HepG2 (cell line): ENCODE measurements around the gene ZFP1. TPM values are rescaled to one million over a fixed set of nuclear protein-coding genes. Genes with fewer than 3 reads are reported as not detected.

Experiments used
- CCDC6 ChIP-seq: sonication (generic); formaldehyde crosslinking; IDR thresholded peaks from 2 replicates; pipeline ENCODE4 v1.8.1; 2022; ENCODE audit warnings: mild to moderate bottlenecking, missing genetic modification reagents, moderate library complexity
- CHCHD3 ChIP-seq: sonication (generic); formaldehyde crosslinking; IDR thresholded peaks from 2 replicates; pipeline ENCODE4 v1.8.0; 2022; ENCODE audit warnings: mild to moderate bottlenecking, missing genetic modification reagents, moderate library complexity
- HMG20B ChIP-seq: conservative IDR thresholded peaks from 2 replicates; pipeline ENCODE4 v1.6.1; 2016; ENCODE audit warnings: missing genetic modification reagents, missing compliant biosample characterization
- PCBP1 ChIP-seq: fragments of 200-400 bp; formaldehyde crosslinking; IDR thresholded peaks from 2 replicates; pipeline ENCODE4 v1.6.1; 2017; ENCODE audit warnings: mild to moderate bottlenecking, low read depth, low read length, borderline replicate concordance
- REXO4 ChIP-seq: sonication (generic); formaldehyde crosslinking; IDR thresholded peaks from 2 replicates; pipeline ENCODE4 v1.8.0; 2022; ENCODE audit warnings: missing genetic modification reagents, mild to moderate bottlenecking, borderline replicate concordance
- ZBTB20 ChIP-seq: sonication (generic); formaldehyde crosslinking; IDR thresholded peaks from 2 replicates; pipeline ENCODE4 v1.8.1; 2023; ENCODE audit warnings: missing genetic modification reagents, low read depth, mild to moderate bottlenecking, borderline replicate concordance
- ZBTB42 ChIP-seq: sonication (generic); formaldehyde crosslinking; IDR thresholded peaks from 2 replicates; pipeline ENCODE4 v1.5.0; 2020; ENCODE audit warnings: mild to moderate bottlenecking, missing genetic modification reagents
- ZNF547 ChIP-seq: sonication (generic); formaldehyde crosslinking; IDR thresholded peaks from 2 replicates; pipeline ENCODE4 v1.5.1; 2020; ENCODE audit warnings: mild to moderate bottlenecking, missing genetic modification reagents
- polyA plus RNA-seq, 8 experiments: library from polyadenylated mRNA; depleted of rRNA in 3 of 8; stranded (reverse) in 7 of 8; unstranded in 1 of 8; fragments of >200 nt; fragmentation: Illumina TruSeq in 4 of 8; extraction: Trizol in 4 of 8; gene quantifications; 2 replicates each; pipeline versions ENCODE4 v1.2.1 to v1.2.3, GENCODE V29; 2011 to 2016; ENCODE audit warnings: low read depth in 4 of 8, missing spikeins in 1 of 8, mixed read lengths in 1 of 8; ENCODE audit not compliant: insufficient read depth in 1 of 8
- total RNA-seq, 5 experiments: library from RNA; depleted of rRNA; stranded (reverse); fragments of >200 nt; fragmentation: Illumina TruSeq; extraction: Trizol; gene quantifications; 2 replicates each; pipeline ENCODE4 v1.2.3, GENCODE V29; 2016; ENCODE audit warnings: low read depth in 1 of 5
- TF ChIP-seq, protein P1 (sequence below), 2 experiments: fragments of 450-650 bp in 1 of 2; sonication (generic) in 1 of 2; formaldehyde crosslinking in 1 of 2; IDR thresholded peaks; 2 replicates each; pipeline versions ENCODE4 v1.6.1 to v1.8.0; 2016 to 2022; ENCODE audit warnings: antibody characterized with exemption in 1 of 2, mild to moderate bottlenecking in 1 of 2, missing genetic modification reagents in 1 of 2
- TF ChIP-seq, protein P2 (sequence below): sonication (generic); formaldehyde crosslinking; conservative IDR thresholded peaks from 2 replicates; pipeline ENCODE4 v1.8.0; 2022; ENCODE audit warnings: mild to moderate bottlenecking, moderate library complexity, missing genetic modification reagents
- TF ChIP-seq, protein P3 (sequence below): sonication (generic); formaldehyde crosslinking; IDR thresholded peaks from 2 replicates; pipeline ENCODE4 v1.9.0; 2021; ENCODE audit warnings: mild to moderate bottlenecking, missing genetic modification reagents

The ZFP1 gene
- total and polyA plus RNA-seq, 2 of the 13 experiments (the other 11 are each of a cell fraction or from before 2014, with no cell fraction given): 8.3 to 14.0 TPM

DNA sequence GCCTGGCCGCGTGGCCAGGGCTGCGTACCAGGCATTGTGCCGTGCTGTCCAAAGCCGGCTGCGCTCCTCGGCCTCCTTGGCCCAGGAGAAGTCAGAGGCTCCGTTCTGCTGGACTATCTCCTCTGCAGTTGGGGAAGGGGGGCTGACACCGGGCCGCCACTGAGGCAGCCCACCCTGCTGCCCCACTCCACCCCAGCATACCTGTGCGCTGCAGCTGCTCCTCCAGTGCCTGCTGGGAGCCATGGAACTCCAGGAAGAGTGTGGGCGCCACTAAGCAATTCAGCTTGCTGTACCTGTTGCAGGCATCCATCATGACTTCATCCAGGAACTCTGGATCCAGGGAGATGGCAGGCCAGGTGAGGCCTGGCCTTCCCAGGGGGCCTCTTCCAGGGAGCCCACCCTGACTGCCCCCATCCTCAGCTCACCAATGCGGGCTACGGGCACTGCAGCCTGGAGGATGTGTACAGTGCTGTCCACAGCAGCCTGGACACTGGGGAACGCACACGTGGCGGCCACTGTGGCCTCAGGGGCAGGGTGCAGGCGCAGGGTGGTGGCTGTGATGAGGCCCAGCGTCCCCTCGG, 34.7 kb upstream of the ZFP1 start (continued):
- no peak for TF ChIP-seq ZNF547
- TF ChIP-seq, protein P1, sequence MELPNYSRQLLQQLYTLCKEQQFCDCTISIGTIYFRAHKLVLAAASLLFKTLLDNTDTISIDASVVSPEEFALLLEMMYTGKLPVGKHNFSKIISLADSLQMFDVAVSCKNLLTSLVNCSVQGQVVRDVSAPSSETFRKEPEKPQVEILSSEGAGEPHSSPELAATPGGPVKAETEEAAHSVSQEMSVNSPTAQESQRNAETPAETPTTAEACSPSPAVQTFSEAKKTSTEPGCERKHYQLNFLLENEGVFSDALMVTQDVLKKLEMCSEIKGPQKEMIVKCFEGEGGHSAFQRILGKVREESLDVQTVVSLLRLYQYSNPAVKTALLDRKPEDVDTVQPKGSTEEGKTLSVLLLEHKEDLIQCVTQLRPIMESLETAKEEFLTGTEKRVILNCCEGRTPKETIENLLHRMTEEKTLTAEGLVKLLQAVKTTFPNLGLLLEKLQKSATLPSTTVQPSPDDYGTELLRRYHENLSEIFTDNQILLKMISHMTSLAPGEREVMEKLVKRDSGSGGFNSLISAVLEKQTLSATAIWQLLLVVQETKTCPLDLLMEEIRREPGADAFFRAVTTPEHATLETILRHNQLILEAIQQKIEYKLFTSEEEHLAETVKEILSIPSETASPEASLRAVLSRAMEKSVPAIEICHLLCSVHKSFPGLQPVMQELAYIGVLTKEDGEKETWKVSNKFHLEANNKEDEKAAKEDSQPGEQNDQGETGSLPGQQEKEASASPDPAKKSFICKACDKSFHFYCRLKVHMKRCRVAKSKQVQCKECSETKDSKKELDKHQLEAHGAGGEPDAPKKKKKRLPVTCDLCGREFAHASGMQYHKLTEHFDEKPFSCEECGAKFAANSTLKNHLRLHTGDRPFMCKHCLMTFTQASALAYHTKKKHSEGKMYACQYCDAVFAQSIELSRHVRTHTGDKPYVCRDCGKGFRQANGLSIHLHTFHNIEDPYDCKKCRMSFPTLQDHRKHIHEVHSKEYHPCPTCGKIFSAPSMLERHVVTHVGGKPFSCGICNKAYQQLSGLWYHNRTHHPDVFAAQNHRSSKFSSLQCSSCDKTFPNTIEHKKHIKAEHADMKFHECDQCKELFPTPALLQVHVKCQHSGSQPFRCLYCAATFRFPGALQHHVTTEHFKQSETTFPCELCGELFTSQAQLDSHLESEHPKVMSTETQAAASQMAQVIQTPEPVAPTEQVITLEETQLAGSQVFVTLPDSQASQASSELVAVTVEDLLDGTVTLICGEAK (IDR thresholded peaks at IDR 0.05): no peak
- TF ChIP-seq, protein P1 (CRISPR knock-in tag; IDR thresholded peaks at IDR 0.05): no peak
- TF ChIP-seq ZBTB42 (CRISPR knock-in tag): no peak
- no peak for TF ChIP-seq REXO4 (CRISPR knock-in tag)
- TF ChIP-seq CCDC6: no peak
- TF ChIP-seq, protein P2, sequence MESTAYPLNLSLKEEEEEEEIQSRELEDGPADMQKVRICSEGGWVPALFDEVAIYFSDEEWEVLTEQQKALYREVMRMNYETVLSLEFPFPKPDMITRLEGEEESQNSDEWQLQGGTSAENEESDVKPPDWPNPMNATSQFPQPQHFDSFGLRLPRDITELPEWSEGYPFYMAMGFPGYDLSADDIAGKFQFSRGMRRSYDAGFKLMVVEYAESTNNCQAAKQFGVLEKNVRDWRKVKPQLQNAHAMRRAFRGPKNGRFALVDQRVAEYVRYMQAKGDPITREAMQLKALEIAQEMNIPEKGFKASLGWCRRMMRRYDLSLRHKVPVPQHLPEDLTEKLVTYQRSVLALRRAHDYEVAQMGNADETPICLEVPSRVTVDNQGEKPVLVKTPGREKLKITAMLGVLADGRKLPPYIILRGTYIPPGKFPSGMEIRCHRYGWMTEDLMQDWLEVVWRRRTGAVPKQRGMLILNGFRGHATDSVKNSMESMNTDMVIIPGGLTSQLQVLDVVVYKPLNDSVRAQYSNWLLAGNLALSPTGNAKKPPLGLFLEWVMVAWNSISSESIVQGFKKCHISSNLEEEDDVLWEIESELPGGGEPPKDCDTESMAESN (CRISPR knock-in tag): no peak
- 0 out of 2 replicates have a peak, but pooled peaks have one; percentile 54 for TF ChIP-seq PCBP1
- no peak for TF ChIP-seq CHCHD3 (CRISPR knock-in tag)
- TF ChIP-seq, protein P3, sequence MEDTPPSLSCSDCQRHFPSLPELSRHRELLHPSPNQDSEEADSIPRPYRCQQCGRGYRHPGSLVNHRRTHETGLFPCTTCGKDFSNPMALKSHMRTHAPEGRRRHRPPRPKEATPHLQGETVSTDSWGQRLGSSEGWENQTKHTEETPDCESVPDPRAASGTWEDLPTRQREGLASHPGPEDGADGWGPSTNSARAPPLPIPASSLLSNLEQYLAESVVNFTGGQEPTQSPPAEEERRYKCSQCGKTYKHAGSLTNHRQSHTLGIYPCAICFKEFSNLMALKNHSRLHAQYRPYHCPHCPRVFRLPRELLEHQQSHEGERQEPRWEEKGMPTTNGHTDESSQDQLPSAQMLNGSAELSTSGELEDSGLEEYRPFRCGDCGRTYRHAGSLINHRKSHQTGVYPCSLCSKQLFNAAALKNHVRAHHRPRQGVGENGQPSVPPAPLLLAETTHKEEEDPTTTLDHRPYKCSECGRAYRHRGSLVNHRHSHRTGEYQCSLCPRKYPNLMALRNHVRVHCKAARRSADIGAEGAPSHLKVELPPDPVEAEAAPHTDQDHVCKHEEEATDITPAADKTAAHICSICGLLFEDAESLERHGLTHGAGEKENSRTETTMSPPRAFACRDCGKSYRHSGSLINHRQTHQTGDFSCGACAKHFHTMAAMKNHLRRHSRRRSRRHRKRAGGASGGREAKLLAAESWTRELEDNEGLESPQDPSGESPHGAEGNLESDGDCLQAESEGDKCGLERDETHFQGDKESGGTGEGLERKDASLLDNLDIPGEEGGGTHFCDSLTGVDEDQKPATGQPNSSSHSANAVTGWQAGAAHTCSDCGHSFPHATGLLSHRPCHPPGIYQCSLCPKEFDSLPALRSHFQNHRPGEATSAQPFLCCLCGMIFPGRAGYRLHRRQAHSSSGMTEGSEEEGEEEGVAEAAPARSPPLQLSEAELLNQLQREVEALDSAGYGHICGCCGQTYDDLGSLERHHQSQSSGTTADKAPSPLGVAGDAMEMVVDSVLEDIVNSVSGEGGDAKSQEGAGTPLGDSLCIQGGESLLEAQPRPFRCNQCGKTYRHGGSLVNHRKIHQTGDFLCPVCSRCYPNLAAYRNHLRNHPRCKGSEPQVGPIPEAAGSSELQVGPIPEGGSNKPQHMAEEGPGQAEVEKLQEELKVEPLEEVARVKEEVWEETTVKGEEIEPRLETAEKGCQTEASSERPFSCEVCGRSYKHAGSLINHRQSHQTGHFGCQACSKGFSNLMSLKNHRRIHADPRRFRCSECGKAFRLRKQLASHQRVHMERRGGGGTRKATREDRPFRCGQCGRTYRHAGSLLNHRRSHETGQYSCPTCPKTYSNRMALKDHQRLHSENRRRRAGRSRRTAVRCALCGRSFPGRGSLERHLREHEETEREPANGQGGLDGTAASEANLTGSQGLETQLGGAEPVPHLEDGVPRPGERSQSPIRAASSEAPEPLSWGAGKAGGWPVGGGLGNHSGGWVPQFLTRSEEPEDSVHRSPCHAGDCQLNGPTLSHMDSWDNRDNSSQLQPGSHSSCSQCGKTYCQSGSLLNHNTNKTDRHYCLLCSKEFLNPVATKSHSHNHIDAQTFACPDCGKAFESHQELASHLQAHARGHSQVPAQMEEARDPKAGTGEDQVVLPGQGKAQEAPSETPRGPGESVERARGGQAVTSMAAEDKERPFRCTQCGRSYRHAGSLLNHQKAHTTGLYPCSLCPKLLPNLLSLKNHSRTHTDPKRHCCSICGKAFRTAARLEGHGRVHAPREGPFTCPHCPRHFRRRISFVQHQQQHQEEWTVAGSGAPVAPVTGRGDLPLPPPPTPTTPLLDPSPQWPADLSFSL (CRISPR knock-in tag): no peak
- TF ChIP-seq ZBTB20 (CRISPR knock-in tag): no peak
- TF ChIP-seq HMG20B (CRISPR knock-in tag): no peak
